BLaER1 treated with 17β-estradiol and CSF1 and Interleukin-3, amounts not matched to agents 10 nM and 100 nM (cell line): ENCODE results near the gene TSLP.
A peak's percentile ranks its signal among the peaks of the same experiment; 100 is the strongest.

Experiments
- H3K27ac ChIP-seq, 11 experiments: shearing (Covaris generic); formaldehyde crosslinking; 2 replicates each; pipeline ENCODE4 v1.8.1; 2022
- H3K27me3 ChIP-seq, 11 experiments: shearing (Covaris generic); formaldehyde crosslinking; 2 replicates each; pipeline ENCODE4 v1.8.1; 2022
- H3K36me3 ChIP-seq, 11 experiments: shearing (Covaris generic); formaldehyde crosslinking; 2 replicates each; pipeline ENCODE4 v1.8.1; 2022
- H3K4me1 ChIP-seq, 10 experiments: shearing (Covaris generic); formaldehyde crosslinking; 2 replicates each; pipeline ENCODE4 v1.8.1; 2022
- H3K4me2 ChIP-seq, 11 experiments: shearing (Covaris generic); formaldehyde crosslinking; 2 replicates each; pipeline ENCODE4 v1.8.1; 2022
- H3K4me3 ChIP-seq, 10 experiments: shearing (Covaris generic); formaldehyde crosslinking; 2 replicates each; pipeline ENCODE4 v1.8.1; 2022
- H3K9ac ChIP-seq, 11 experiments: shearing (Covaris generic); formaldehyde crosslinking; 2 replicates each; pipeline ENCODE4 v1.8.1; 2022
- H3K9me3 ChIP-seq, 11 experiments: shearing (Covaris generic); formaldehyde crosslinking; replicated peaks in 1 of 11; 2 replicates each; pipeline ENCODE4 v1.8.1; 2022
- H4K20me1 ChIP-seq, 11 experiments: shearing (Covaris generic); formaldehyde crosslinking; 2 replicates each; pipeline ENCODE4 v1.8.1; 2022
- Cebpa-rat ChIP-seq, 11 experiments: shearing (Covaris generic); IDR thresholded peaks; 2 replicates each; pipeline ENCODE4 v1.8.1; 2022

The TSLP gene

DNA sequence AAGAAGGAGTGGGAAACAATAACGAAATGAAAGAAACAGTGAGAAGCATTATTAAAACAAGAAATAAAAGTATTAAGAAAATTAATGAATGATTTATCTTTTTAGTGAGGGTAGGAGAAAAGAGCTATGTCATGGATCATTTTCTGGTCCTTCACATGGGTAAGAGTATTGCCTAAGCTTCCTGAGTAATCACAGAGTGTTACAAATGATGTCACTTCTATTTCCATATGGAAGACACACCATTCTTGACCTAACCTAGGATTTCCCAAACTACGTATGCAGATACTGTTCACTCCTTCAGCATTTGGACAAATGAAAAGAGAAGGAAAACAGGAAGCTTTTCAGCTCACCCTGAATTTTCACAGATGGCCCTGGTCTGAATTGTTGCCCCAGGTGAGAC, 3.3 kb upstream of the TSLP start:
- H3K9ac ChIP-seq, result no peak overlapping the region
- peaks cover 0 to 22% (median 16%) of the 10 kb centered on the region in 10 experiments; a peak in 16 of 20 replicates for H3K4me1 ChIP-seq
- no peak overlapping the region for H3K27ac ChIP-seq
- no peak overlapping the region for H3K4me3 ChIP-seq
- peaks cover 0 to 9% (median under 1%) of the 10 kb centered on the region in 11 experiments; a peak in 4 of 22 replicates for H3K27me3 ChIP-seq
- no peak overlapping the region for H3K4me2 ChIP-seq
- no peaks in the 10 kb centered on the region for H3K36me3 ChIP-seq
- H3K9me3 ChIP-seq, result no peaks in the 10 kb centered on the region
- no peaks in the 10 kb centered on the region for H4K20me1 ChIP-seq
- no peak for TF ChIP-seq Cebpa-rat (IDR thresholded peaks at IDR 0.05)

DNA sequence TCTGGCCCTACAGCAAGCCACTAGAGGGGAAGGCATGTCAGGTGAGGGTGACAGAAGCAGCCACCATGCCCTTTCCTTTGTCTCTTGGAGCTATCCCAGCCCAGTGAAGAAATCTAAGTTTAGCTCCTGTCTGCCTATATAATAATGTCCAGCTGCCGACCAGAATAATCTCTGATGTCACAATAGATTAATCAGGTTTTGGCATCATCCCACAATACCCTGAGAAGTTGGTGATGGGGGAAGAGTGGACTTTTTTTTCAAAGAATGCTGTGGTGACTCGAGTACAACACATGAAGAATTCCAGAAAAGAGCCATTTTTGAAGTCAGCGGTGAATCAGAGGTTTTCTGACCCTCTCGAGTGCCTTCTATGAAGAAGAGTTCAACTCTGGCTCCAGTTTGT, 1.7 kb upstream of the TSLP start:
- Histone ChIP-seq H3K4me3 (no peak overlapping the region), H3K4me1 (peaks cover 13 to 29% (median 23%) of the 10 kb centered on the region in 10 experiments; a peak in 19 of 20 replicates), H3K36me3 (no peaks in the 10 kb centered on the region), H3K27me3 (peaks cover 0 to 13% (median 6%) of the 10 kb centered on the region in 11 experiments; a peak in 4 of 22 replicates), H4K20me1 (no peaks in the 10 kb centered on the region), H3K4me2 (no peak overlapping the region), H3K9ac (no peak overlapping the region), H3K9me3 (no peaks in the 10 kb centered on the region), H3K27ac (no peak overlapping the region)
- no peak for TF ChIP-seq Cebpa-rat (IDR thresholded peaks at IDR 0.05)

GRCh38 chr5:111070272-111071134, 1.0 kb upstream of the TSLP start:
- no peak overlapping the region for H3K4me3 ChIP-seq
- no peaks in the 10 kb centered on the region for H4K20me1 ChIP-seq
- no peak overlapping the region for H3K27ac ChIP-seq
- H3K9me3 ChIP-seq, result no peaks in the 10 kb centered on the region
- peaks cover 0 to 13% (median 6%) of the 10 kb centered on the region in 11 experiments; a peak in 4 of 22 replicates for H3K27me3 ChIP-seq
- H3K36me3 ChIP-seq, result no peaks in the 10 kb centered on the region
- no peak overlapping the region for H3K9ac ChIP-seq
- H3K4me1 ChIP-seq, result peaks cover 13 to 29% (median 23%) of the 10 kb centered on the region in 10 experiments; a peak in 19 of 20 replicates
- no peak overlapping the region for H3K4me2 ChIP-seq
- TF ChIP-seq Cebpa-rat (IDR thresholded peaks at IDR 0.05), result no peak

DNA sequence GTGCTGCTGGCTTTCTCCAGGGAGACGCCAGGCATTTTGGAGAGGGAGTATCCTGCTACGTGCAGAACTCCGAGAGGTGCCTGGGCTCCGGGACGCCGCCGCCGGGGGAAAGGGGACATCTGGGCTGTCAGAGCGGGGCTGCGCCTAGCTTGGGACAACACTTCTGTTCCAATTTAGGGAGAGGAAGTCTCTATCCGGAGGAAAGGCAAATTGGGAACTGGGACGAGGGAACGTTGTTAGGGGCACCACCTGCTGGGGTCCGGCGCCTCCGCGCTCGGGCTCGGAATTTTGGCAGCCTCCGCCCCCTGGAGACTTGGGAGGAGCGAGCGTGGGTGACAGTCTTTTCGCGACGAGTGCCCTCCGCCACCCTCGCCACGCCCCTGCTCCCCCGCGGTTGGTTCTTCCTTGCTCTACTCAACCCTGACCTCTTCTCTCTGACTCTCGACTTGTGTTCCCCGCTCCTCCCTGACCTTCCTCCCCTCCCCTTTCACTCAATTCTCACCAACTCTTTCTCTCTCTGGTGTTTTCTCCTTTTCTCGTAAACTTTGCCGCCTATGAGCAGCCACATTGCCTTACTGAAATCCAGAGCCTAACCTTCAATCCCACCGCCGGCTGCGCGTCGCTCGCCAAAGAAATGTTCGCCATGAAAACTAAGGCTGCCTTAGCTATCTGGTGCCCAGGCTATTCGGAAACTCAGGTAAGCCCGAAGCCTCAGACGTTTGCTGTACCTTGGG, 1.6 kb downstream of the TSLP start:
- H3K9ac ChIP-seq, result peak overlapping the region; percentile 4 to 65 (median 48); a peak in 19 of 22 replicates
- H3K4me1 ChIP-seq, result peaks cover 7 to 16% (median 13%) of the 10 kb centered on the region in 10 experiments; a peak in 17 of 20 replicates
- TF ChIP-seq Cebpa-rat (IDR thresholded peaks at IDR 0.05), result no peak
- H3K9me3 ChIP-seq, result no peaks in the 10 kb centered on the region
- peak overlapping the region; percentile 69 to 93 (median 89) for H3K4me2 ChIP-seq
- no peaks in the 10 kb centered on the region for H4K20me1 ChIP-seq
- peak overlapping the region; percentile 55 to 72 (median 58) for H3K4me3 ChIP-seq
- peaks cover 0 to 13% (median 6%) of the 10 kb centered on the region in 11 experiments; a peak in 4 of 22 replicates for H3K27me3 ChIP-seq
- peak overlapping the region in 2 of 11 experiments; percentile 4 to 19; a peak in 3 of 22 replicates for H3K27ac ChIP-seq
- H3K36me3 ChIP-seq, result no peaks in the 10 kb centered on the region

- Histone ChIP-seq H3K27ac (no peak overlapping the region), H3K9me3 (no peaks in the 10 kb centered on the region), H3K4me3 (peak overlapping the region in 2 of 10 experiments; percentile 55 to 65; a peak in 3 of 20 replicates), H3K4me2 (peak overlapping the region in 7 of 11 experiments; percentile 71 to 91 (median 89); a peak in 11 of 22 replicates), H3K27me3 (peaks cover 0 to 13% (median 6%) of the 10 kb centered on the region in 11 experiments; a peak in 4 of 22 replicates), H4K20me1 (no peaks in the 10 kb centered on the region), H3K9ac (no peak overlapping the region), H3K36me3 (no peaks in the 10 kb centered on the region), H3K4me1 (peaks cover 7 to 16% (median 13%) of the 10 kb centered on the region in 10 experiments; a peak in 17 of 20 replicates)
- no peak for TF ChIP-seq Cebpa-rat (IDR thresholded peaks at IDR 0.05)
Measured at GRCh38 chr5:111074244-111074643, 2.7 kb downstream of the TSLP start.

- Histone ChIP-seq H3K4me1 (peaks cover 7 to 16% (median 13%) of the 10 kb centered on the region in 10 experiments; a peak in 17 of 20 replicates), H3K27me3 (peaks cover 0 to 13% (median 6%) of the 10 kb centered on the region in 11 experiments; a peak in 4 of 22 replicates), H3K27ac (no peak overlapping the region), H4K20me1 (no peaks in the 10 kb centered on the region), H3K9me3 (no peaks in the 10 kb centered on the region), H3K36me3 (no peaks in the 10 kb centered on the region), H3K9ac (no peak overlapping the region), H3K4me2 (no peak overlapping the region), H3K4me3 (no peak overlapping the region)
- TF ChIP-seq Cebpa-rat (IDR thresholded peaks at IDR 0.05), result no peak
Measured at GRCh38 chr5:111075520-111075919, 4.0 kb downstream of the TSLP start.

GRCh38 chr5:111076091-111076490, 4.6 kb downstream of the TSLP start:
- Histone ChIP-seq H4K20me1 (no peaks in the 10 kb centered on the region), H3K4me3 (no peak overlapping the region), H3K9ac (no peak overlapping the region), H3K9me3 (no peaks in the 10 kb centered on the region), H3K27ac (no peak overlapping the region), H3K4me2 (no peak overlapping the region), H3K27me3 (peaks cover 0 to 13% (median 6%) of the 10 kb centered on the region in 11 experiments; a peak in 4 of 22 replicates), H3K4me1 (peaks cover 7 to 16% (median 13%) of the 10 kb centered on the region in 10 experiments; a peak in 17 of 20 replicates), H3K36me3 (no peaks in the 10 kb centered on the region)
- TF ChIP-seq Cebpa-rat (IDR thresholded peaks at IDR 0.05), result no peak

GRCh38 chr5:111077678-111078077, 6.2 kb downstream of the TSLP start:
- TF ChIP-seq Cebpa-rat (IDR thresholded peaks at IDR 0.05), result no peak
- peaks cover 0 to 9% (median 4%) of the 10 kb centered on the region in 11 experiments; a peak in 4 of 22 replicates for H3K27me3 ChIP-seq
- no peak overlapping the region for H3K4me3 ChIP-seq
- H4K20me1 ChIP-seq, result no peaks in the 10 kb centered on the region
- no peak overlapping the region for H3K27ac ChIP-seq
- H3K9ac ChIP-seq, result no peak overlapping the region
- H3K36me3 ChIP-seq, result no peaks in the 10 kb centered on the region
- H3K4me1 ChIP-seq, result peaks cover 7 to 13% (median 12%) of the 10 kb centered on the region in 10 experiments; a peak in 17 of 20 replicates
- H3K4me2 ChIP-seq, result no peak overlapping the region
- H3K9me3 ChIP-seq, result no peaks in the 10 kb centered on the region

- no peak for TF ChIP-seq Cebpa-rat (IDR thresholded peaks at IDR 0.05)
- Histone ChIP-seq H3K27ac (no peak overlapping the region), H3K4me2 (no peak overlapping the region)
Measured at GRCh38 chr5:111079846-111080245, 8.3 kb downstream of the TSLP start.

More at GRCh38 chr5:111079846-111080245, 8.3 kb downstream of the TSLP start:
- Histone ChIP-seq H3K36me3 (no peaks in the 10 kb centered on the region), H3K27me3 (no peaks in the 10 kb centered on the region), H3K9ac (no peak overlapping the region), H3K4me1 (peaks cover 0 to 9% (median 4%) of the 10 kb centered on the region in 10 experiments; a peak in 7 of 20 replicates), H4K20me1 (no peaks in the 10 kb centered on the region), H3K9me3 (no peaks in the 10 kb centered on the region), H3K4me3 (no peak overlapping the region)
